Liver (tissue), 3 donors: ENCODE measurements around the gene VPS26C.

Experiments used
- GABPA ChIP-seq, 2 donors: IDR thresholded peaks in 1 of 2; conservative IDR thresholded peaks in 1 of 2; 2 replicates each; pipeline ENCODE4 v1.6.1; 2016; ENCODE audit warnings: antibody characterized with exemption in 2 of 2, mild to moderate bottlenecking in 1 of 2, moderate library complexity in 1 of 2
- HNF4G ChIP-seq: IDR thresholded peaks from 2 replicates; pipeline ENCODE4 v1.6.1; 2016; ENCODE audit warnings: antibody characterized with exemption
- JUND ChIP-seq, 2 donors: IDR thresholded peaks; 2 replicates each; pipeline ENCODE4 v1.6.1; 2016; ENCODE audit warnings: antibody characterized with exemption in 2 of 2
- RAD21 ChIP-seq, 2 donors: IDR thresholded peaks; 2 replicates each; pipeline ENCODE4 v1.6.1; 2016; ENCODE audit warnings: antibody characterized with exemption in 2 of 2, mild to moderate bottlenecking in 2 of 2
- YY1 ChIP-seq: IDR thresholded peaks from 2 replicates; pipeline ENCODE4 v1.6.1; 2016; ENCODE audit warnings: antibody characterized with exemption, mild to moderate bottlenecking
- TF ChIP-seq, protein P1 (sequence below): fragments of 150-350 bp; IDR thresholded peaks from 2 replicates; pipeline ENCODE4 v1.5.1; 2017; ENCODE audit warnings: improper control_type of control experiment, low read depth, low read length; ENCODE audit not compliant: missing input control
- TF ChIP-seq, protein P2 (sequence below): IDR thresholded peaks from 2 replicates; pipeline ENCODE4 v1.6.1; 2016; ENCODE audit warnings: antibody characterized with exemption, mild to moderate bottlenecking
- donor health status: healthy.
- donor health status: healthy.

DNA sequence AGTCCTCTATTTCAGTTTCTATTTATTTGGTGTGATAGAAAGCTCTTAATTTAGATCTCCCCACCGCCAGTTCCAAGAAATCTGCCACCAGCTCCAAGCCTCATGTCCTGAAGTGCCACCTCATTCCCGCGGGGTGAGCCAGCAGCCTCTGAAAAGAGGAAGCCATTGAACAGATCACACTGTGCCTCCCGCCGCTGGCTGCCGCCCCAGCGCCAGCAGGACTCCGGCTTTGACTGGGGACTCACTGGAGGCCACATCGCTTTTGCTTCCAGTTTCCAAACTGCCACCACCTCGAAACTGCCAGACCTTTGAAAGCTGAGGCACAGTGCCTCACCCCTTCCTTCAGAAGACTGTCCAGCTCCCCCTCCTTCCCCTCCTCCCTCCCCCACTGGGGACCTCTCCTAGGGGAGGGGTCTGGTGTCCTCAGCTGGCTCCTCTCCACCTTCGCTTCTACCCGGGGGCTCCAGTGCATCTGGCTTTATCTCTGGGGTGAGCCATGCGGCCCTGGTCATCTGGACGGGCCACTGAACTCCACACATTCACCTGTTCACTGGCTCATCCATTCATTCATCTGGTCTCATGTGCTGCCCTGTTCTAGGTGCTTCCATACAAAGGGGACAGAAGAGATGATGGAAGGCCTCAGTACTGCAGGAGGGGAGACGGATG lies 58.9 kb downstream of the VPS26C start:
- TF ChIP-seq, protein P1, sequence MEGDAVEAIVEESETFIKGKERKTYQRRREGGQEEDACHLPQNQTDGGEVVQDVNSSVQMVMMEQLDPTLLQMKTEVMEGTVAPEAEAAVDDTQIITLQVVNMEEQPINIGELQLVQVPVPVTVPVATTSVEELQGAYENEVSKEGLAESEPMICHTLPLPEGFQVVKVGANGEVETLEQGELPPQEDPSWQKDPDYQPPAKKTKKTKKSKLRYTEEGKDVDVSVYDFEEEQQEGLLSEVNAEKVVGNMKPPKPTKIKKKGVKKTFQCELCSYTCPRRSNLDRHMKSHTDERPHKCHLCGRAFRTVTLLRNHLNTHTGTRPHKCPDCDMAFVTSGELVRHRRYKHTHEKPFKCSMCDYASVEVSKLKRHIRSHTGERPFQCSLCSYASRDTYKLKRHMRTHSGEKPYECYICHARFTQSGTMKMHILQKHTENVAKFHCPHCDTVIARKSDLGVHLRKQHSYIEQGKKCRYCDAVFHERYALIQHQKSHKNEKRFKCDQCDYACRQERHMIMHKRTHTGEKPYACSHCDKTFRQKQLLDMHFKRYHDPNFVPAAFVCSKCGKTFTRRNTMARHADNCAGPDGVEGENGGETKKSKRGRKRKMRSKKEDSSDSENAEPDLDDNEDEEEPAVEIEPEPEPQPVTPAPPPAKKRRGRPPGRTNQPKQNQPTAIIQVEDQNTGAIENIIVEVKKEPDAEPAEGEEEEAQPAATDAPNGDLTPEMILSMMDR, result no peak
- no peak for TF ChIP-seq YY1
- TF ChIP-seq, protein P2, sequence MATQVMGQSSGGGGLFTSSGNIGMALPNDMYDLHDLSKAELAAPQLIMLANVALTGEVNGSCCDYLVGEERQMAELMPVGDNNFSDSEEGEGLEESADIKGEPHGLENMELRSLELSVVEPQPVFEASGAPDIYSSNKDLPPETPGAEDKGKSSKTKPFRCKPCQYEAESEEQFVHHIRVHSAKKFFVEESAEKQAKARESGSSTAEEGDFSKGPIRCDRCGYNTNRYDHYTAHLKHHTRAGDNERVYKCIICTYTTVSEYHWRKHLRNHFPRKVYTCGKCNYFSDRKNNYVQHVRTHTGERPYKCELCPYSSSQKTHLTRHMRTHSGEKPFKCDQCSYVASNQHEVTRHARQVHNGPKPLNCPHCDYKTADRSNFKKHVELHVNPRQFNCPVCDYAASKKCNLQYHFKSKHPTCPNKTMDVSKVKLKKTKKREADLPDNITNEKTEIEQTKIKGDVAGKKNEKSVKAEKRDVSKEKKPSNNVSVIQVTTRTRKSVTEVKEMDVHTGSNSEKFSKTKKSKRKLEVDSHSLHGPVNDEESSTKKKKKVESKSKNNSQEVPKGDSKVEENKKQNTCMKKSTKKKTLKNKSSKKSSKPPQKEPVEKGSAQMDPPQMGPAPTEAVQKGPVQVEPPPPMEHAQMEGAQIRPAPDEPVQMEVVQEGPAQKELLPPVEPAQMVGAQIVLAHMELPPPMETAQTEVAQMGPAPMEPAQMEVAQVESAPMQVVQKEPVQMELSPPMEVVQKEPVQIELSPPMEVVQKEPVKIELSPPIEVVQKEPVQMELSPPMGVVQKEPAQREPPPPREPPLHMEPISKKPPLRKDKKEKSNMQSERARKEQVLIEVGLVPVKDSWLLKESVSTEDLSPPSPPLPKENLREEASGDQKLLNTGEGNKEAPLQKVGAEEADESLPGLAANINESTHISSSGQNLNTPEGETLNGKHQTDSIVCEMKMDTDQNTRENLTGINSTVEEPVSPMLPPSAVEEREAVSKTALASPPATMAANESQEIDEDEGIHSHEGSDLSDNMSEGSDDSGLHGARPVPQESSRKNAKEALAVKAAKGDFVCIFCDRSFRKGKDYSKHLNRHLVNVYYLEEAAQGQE, result no peak
- no peak for TF ChIP-seq HNF4G
- no peak for TF ChIP-seq RAD21 (IDR thresholded peaks at IDR 0.05)
- no peak for TF ChIP-seq GABPA (IDR thresholded peaks at IDR 0.05 in 1 of 2, conservative IDR thresholded peaks at IDR 0.05 in 1 of 2)
- no peak for TF ChIP-seq JUND (IDR thresholded peaks at IDR 0.05)
